ENCODE measurements around the gene BLID. TPM values are rescaled to one million over a fixed set of nuclear protein-coding genes. Genes with fewer than 3 reads are reported as not detected.

BLID gene
- total RNA-seq, 1 experiment from 2014 or later: not detected

- Mint-ChIP-seq H3K27ac (ENCODE audit: unreplicated experiment) (no peak overlapping the region), H3K27me3 (ENCODE audit: insufficient read depth, unreplicated experiment) (peaks cover 22% of the 10 kb centered on the region), H3K9me3 (ENCODE audit: unreplicated experiment) (no peaks in the 10 kb centered on the region), H3K4me3 (ENCODE audit: unreplicated experiment) (no peak overlapping the region), H3K4me1 (ENCODE audit: low read depth, unreplicated experiment) (no peaks in the 10 kb centered on the region), H3K36me3 (ENCODE audit: insufficient read depth, unreplicated experiment) (no peaks in the 10 kb centered on the region)
- Histone ChIP-seq H3K4me1 (no peaks in the 10 kb centered on the region), H3K27me3 (replicated peaks; ENCODE audit: control insufficient read depth, insufficient read depth, low read length) (no peaks in the 10 kb centered on the region), H3K4me3 (ENCODE audit: low read depth, low read length) (no peak overlapping the region), H3K9me3 (no peaks in the 10 kb centered on the region), H3K36me3 (ENCODE audit: control insufficient read depth, insufficient read depth, low read length) (no peaks in the 10 kb centered on the region)
- ChIA-PET POLR2A (no interaction called here), CTCF (no interaction called here)
- no peak for TF ChIP-seq CTCF (IDR thresholded peaks at IDR 0.05; ENCODE audit: insufficient read depth in 1 of 2, low read depth in 1 of 2, low read length in 1 of 2, severe bottlenecking in 1 of 2, unreplicated experiment in 1 of 2)
- DNase-seq: no peak
- intact Hi-C loops (cut with micrococcal nuclease; ENCODE audit: unreplicated experiment): loop anchor here (5.0 kb wide), 1 partner anchor 391 kb away; no protein-coding TSS in a partner anchor
- no TSS peak for BruUV-seq (replicated peaks)
Measured at GRCh38 chr11:122116591-122116990, 576 bp upstream of the BLID start.

- H3K4me3 ChIP-seq (ENCODE audit: low read depth, low read length): no peak overlapping the region
- no peaks in the 10 kb centered on the region for H3K36me3 Mint-ChIP-seq (ENCODE audit: insufficient read depth, unreplicated experiment)
- no TSS peak for BruUV-seq (replicated peaks)
- no peak overlapping the region for H3K27ac Mint-ChIP-seq (ENCODE audit: unreplicated experiment)
- no peaks in the 10 kb centered on the region for H3K4me1 Mint-ChIP-seq (ENCODE audit: low read depth, unreplicated experiment)
- no peaks in the 10 kb centered on the region for H3K9me3 ChIP-seq
- no peaks in the 10 kb centered on the region for H3K27me3 ChIP-seq (replicated peaks; ENCODE audit: control insufficient read depth, insufficient read depth, low read length)
- DNase-seq: no peak
- ChIA-PET POLR2A (no interaction called here), CTCF (no interaction called here)
- no peaks in the 10 kb centered on the region for H3K9me3 Mint-ChIP-seq (ENCODE audit: unreplicated experiment)
- intact Hi-C loops (cut with micrococcal nuclease; ENCODE audit: unreplicated experiment): loop anchor here (1.0 to 5.0 kb wide), 3 partner anchors 90 to 460 kb away; no protein-coding TSS in a partner anchor
- TF ChIP-seq CTCF (IDR thresholded peaks at IDR 0.05; ENCODE audit: insufficient read depth in 1 of 2, low read depth in 1 of 2, low read length in 1 of 2, severe bottlenecking in 1 of 2, unreplicated experiment in 1 of 2): no peak
- H3K4me3 Mint-ChIP-seq (ENCODE audit: unreplicated experiment): no peak overlapping the region
- H3K27me3 Mint-ChIP-seq (ENCODE audit: insufficient read depth, unreplicated experiment): peaks cover 21% of the 10 kb centered on the region
- no peaks in the 10 kb centered on the region for H3K4me1 ChIP-seq
- no peaks in the 10 kb centered on the region for H3K36me3 ChIP-seq (ENCODE audit: control insufficient read depth, insufficient read depth, low read length)
Measured at GRCh38 chr11:122114976-122115375, 1.0 kb downstream of the BLID start.

- H3K4me3 ChIP-seq (ENCODE audit: low read depth, low read length): no peak overlapping the region
- ChIA-PET CTCF (no interaction called here), POLR2A (no interaction called here)
- Mint-ChIP-seq H3K36me3 (ENCODE audit: insufficient read depth, unreplicated experiment) (no peaks in the 10 kb centered on the region), H3K27me3 (ENCODE audit: insufficient read depth, unreplicated experiment) (peaks cover 25% of the 10 kb centered on the region), H3K27ac (ENCODE audit: unreplicated experiment) (no peak overlapping the region), H3K9me3 (ENCODE audit: unreplicated experiment) (no peaks in the 10 kb centered on the region), H3K4me3 (ENCODE audit: unreplicated experiment) (no peak overlapping the region), H3K4me1 (ENCODE audit: low read depth, unreplicated experiment) (no peaks in the 10 kb centered on the region)
- H3K36me3 ChIP-seq (ENCODE audit: control insufficient read depth, insufficient read depth, low read length): no peaks in the 10 kb centered on the region
- no peak for TF ChIP-seq CTCF (IDR thresholded peaks at IDR 0.05; ENCODE audit: insufficient read depth in 1 of 2, low read depth in 1 of 2, low read length in 1 of 2, severe bottlenecking in 1 of 2, unreplicated experiment in 1 of 2)
- DNase-seq: no peak
- intact Hi-C loops (cut with micrococcal nuclease; ENCODE audit: unreplicated experiment): loop anchor here (2.0 kb wide), 1 partner anchor 91 kb away; no protein-coding TSS in a partner anchor
- H3K4me1 ChIP-seq: no peaks in the 10 kb centered on the region
- no TSS peak for BruUV-seq (replicated peaks)
- no peaks in the 10 kb centered on the region for H3K27me3 ChIP-seq (replicated peaks; ENCODE audit: control insufficient read depth, insufficient read depth, low read length)
- H3K9me3 ChIP-seq: no peaks in the 10 kb centered on the region
Measured at GRCh38 chr11:122113836-122114825, 1.9 kb downstream of the BLID start.
